Measurements from ENCODE around the gene TMEM132A. TPM values are rescaled to one million over a fixed set of nuclear protein-coding genes. Genes with fewer than 3 reads are reported as not detected.

Gene TMEM132A
- total RNA-seq, 1 experiment from 2014 or later = 54.4 TPM

DNA sequence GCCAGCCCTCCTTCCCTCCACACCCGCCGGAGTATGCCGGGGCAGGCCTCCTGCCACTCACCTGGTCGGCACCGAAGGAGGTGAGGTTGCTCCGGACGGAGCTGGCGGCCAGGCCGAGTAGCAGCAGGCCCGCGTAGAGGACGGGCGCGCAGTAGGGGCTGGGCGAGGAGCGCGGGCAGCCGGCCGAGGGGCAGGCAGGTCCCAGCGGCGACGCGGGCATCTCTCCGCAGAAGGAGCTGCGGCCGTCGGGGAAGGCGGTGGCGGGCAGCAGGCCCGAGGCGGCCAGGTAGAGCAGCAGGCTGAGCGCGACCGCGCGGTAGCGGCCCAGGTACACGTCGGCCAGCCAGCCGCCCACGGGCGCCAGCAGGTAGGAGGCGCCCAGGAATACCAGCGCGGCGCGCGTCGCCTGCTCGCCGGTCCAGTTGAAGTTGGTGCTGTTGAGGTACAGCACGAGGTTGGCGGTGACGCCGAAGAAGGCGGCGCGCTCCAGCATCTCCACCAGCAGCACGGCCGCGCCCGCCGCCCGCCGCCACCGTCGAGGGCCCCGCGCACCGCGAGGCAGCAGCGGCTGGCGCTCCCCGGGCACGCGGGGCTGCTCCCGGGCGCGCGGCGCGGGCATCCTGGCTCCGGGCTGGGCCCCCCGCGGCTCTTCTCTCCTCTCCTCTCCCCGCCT, 26.8 kb downstream of the TMEM132A start:
- no TSS peak for BruUV-seq (replicated peaks)
- CTCF ChIA-PET = no interaction called here
- H3K4me1 ChIP-seq (replicated peaks; ENCODE audit: insufficient read depth) = no peaks in the 10 kb centered on the region
- no peaks in the 10 kb centered on the region for H3K9me3 ChIP-seq (ENCODE audit: insufficient read depth, low read depth)
- H3K79me2 ChIP-seq (ENCODE audit: low read depth) = no peaks in the 10 kb centered on the region
- TF ChIP-seq CTCF (conservative IDR thresholded peaks at IDR 0.05) (no peak), EZH2 (IDR thresholded peaks at IDR 0.05; ENCODE audit: low read depth) (no peak)
- intact Hi-C loops (cut with micrococcal nuclease; ENCODE audit: unreplicated experiment) = no loop called here
- no peak overlapping the region for H3K27ac ChIP-seq
- no peaks in the 10 kb centered on the region for H3K9me2 ChIP-seq (ENCODE audit: insufficient read depth)
- no peaks in the 10 kb centered on the region for H3K36me3 ChIP-seq (ENCODE audit: low read depth)
- H3K27me3 ChIP-seq (ENCODE audit: insufficient read depth, low read depth) = no peaks in the 10 kb centered on the region
- H4K20me1 ChIP-seq (ENCODE audit: insufficient read depth) = no peaks in the 10 kb centered on the region
- H2AFZ ChIP-seq = no peak overlapping the region
- no peak for DNase-seq
- no peak overlapping the region for H3K4me3 ChIP-seq
- H3F3A ChIP-seq (ENCODE audit: insufficient read depth, low read depth) = no peaks in the 10 kb centered on the region
- no peak overlapping the region for H3K4me2 ChIP-seq
- POLR2A ChIA-PET (ENCODE audit: unreplicated experiment) = no interaction called here

DNA sequence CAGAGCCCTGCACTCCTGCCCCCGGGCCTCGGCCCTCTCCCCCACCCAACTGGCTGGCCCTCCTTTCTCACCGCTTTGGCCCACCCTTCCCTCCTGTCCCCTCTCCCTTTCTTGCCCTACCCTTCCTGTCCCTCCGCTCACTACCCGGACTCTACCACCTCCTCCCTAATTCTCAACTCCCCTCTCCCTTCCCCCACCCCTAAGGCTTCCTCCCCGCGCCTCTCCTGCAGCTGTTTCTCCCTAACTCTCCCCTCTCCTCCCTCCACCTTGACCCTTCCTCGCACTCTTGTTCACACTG, 27.3 kb downstream of the TMEM132A start:
- H3F3A ChIP-seq (ENCODE audit: insufficient read depth, low read depth) = no peaks in the 10 kb centered on the region
- H3K79me2 ChIP-seq (ENCODE audit: low read depth) = no peaks in the 10 kb centered on the region
- H3K27ac ChIP-seq = no peak overlapping the region
- ChIA-PET CTCF (no interaction called here), POLR2A (ENCODE audit: unreplicated experiment) (no interaction called here)
- TF ChIP-seq EZH2 (IDR thresholded peaks at IDR 0.05; ENCODE audit: low read depth) (no peak), CTCF (conservative IDR thresholded peaks at IDR 0.05) (no peak)
- no peaks in the 10 kb centered on the region for H3K9me3 ChIP-seq (ENCODE audit: insufficient read depth, low read depth)
- no peaks in the 10 kb centered on the region for H3K4me1 ChIP-seq (replicated peaks; ENCODE audit: insufficient read depth)
- H3K4me2 ChIP-seq = no peak overlapping the region
- no peak overlapping the region for H3K4me3 ChIP-seq
- H3K36me3 ChIP-seq (ENCODE audit: low read depth) = no peaks in the 10 kb centered on the region
- no peaks in the 10 kb centered on the region for H4K20me1 ChIP-seq (ENCODE audit: insufficient read depth)
- no peak overlapping the region for H2AFZ ChIP-seq
- H3K27me3 ChIP-seq (ENCODE audit: insufficient read depth, low read depth) = no peaks in the 10 kb centered on the region
- DNase-seq = no peak
- H3K9me2 ChIP-seq (ENCODE audit: insufficient read depth) = no peaks in the 10 kb centered on the region
- BruUV-seq (replicated peaks) = no TSS peak
- intact Hi-C loops (cut with micrococcal nuclease; ENCODE audit: unreplicated experiment) = no loop called here

GRCh38 chr11:60951904-60952741, 27.9 kb downstream of the TMEM132A start, which contains the start of gene SLC15A3:
TSS of gene SLC15A3 (minus strand) at chr11:60952176. CDS start at chr11:60951551, 625 bp downstream.
- BruUV-seq (replicated peaks) = no TSS peak

More at GRCh38 chr11:60951904-60952741, 27.9 kb downstream of the TMEM132A start, which contains the start of gene SLC15A3:
- Histone ChIP-seq H3K79me2 (ENCODE audit: low read depth) (no peaks in the 10 kb centered on the region), H3K9me2 (ENCODE audit: insufficient read depth) (no peaks in the 10 kb centered on the region), H3K4me1 (replicated peaks; ENCODE audit: insufficient read depth) (no peaks in the 10 kb centered on the region), H3F3A (ENCODE audit: insufficient read depth, low read depth) (no peaks in the 10 kb centered on the region), H2AFZ (no peak within 1 kb of the TSS), H3K27ac (no peak within 1 kb of the TSS), H3K4me3 (no peak within 1 kb of the TSS), H3K9me3 (ENCODE audit: insufficient read depth, low read depth) (no peaks in the 10 kb centered on the region), H4K20me1 (ENCODE audit: insufficient read depth) (no peaks in the 10 kb centered on the region), H3K36me3 (ENCODE audit: low read depth) (no peaks in the 10 kb centered on the region), H3K27me3 (ENCODE audit: insufficient read depth, low read depth) (no peaks in the 10 kb centered on the region), H3K4me2 (peak within 1 kb of the TSS; percentile 21; the same call in 1 of the 2 replicates)
- no peak for DNase-seq
- CTCF ChIA-PET = no interaction called here
- intact Hi-C loops (cut with micrococcal nuclease; ENCODE audit: unreplicated experiment) = no loop called here
- TF ChIP-seq CTCF (conservative IDR thresholded peaks at IDR 0.05) (no peak), EZH2 (IDR thresholded peaks at IDR 0.05; ENCODE audit: low read depth) (no peak)
- POLR2A ChIA-PET (ENCODE audit: unreplicated experiment) = no interaction called here

All from PC-9 (cell line).